Stomach (tissue), 9 donors: Measurements from ENCODE around the gene CWH43. TPM values are rescaled to one million over a fixed set of nuclear protein-coding genes. Genes with fewer than 3 reads are reported as not detected.

Experiments used
- DNase-seq, 2 donors: peaks; one replicate each; pipeline versions ENCODE4 v3.0.0 to v3.0.0-alpha.2; 2013 to 2019
- H3K27ac ChIP-seq, 5 donors: fragments of 200-600 bp in 4 of 5; sonication (generic) in 4 of 5; one replicate each; pipeline ENCODE4 v1.5.1; 2013 to 2019; ENCODE audit warnings: mild to moderate bottlenecking in 1 of 5, moderate library complexity in 1 of 5
- H3K27me3 ChIP-seq, 3 donors: fragments of 200-600 bp; sonication (generic); one replicate each; pipeline ENCODE4 v1.5.1; 2017 to 2019; ENCODE audit warnings: mixed run types in 1 of 3
- H3K36me3 ChIP-seq, 4 donors: fragments of 200-600 bp; sonication (generic); 1 replicate in 3 of 4; 2 replicates in 1 of 4; pipeline ENCODE4 v1.5.1; 2016 to 2019
- H3K4me1 ChIP-seq, 4 donors: fragments of 200-600 bp; sonication (generic); one replicate each; pipeline ENCODE4 v1.5.1; 2016 to 2019
- H3K4me3 ChIP-seq, 4 donors: fragments of 200-600 bp; sonication (generic) in 3 of 4; one replicate each; pipeline ENCODE4 v1.5.1; 2016 to 2019; ENCODE audit warnings: mild to moderate bottlenecking in 1 of 4
- H3K9me3 ChIP-seq, 4 donors: fragments of 200-600 bp; sonication (generic); one replicate each; pipeline ENCODE4 v1.5.1; 2016 to 2019
- EP300 ChIP-seq: sonication (generic); formaldehyde crosslinking; IDR thresholded peaks from one replicate; pipeline ENCODE4 v1.6.1; 2017; ENCODE audit warnings: antibody characterized with exemption
- POLR2A ChIP-seq, 4 donors: fragments of 450-650 bp; IDR thresholded peaks; one replicate each; pipeline ENCODE4 v1.6.1; 2016; ENCODE audit warnings: antibody characterized with exemption in 4 of 4, control low read depth in 2 of 4, mild to moderate bottlenecking in 1 of 4, moderate library complexity in 1 of 4
- POLR2AphosphoS5 ChIP-seq, 3 donors: sonication (generic); formaldehyde crosslinking; IDR thresholded peaks; one replicate each; pipeline ENCODE4 v1.6.1; 2016; ENCODE audit warnings: antibody characterized with exemption in 3 of 3
- WGBS, 5 donors: extraction: QIAGEN DNeasy Blood & Tissue Kit in 3 of 5; methylation state at CpG; one replicate each; pipeline versions ENCODE4 v1.1.5 to v1.1.7; 2013 to 2018; 5-methylcytosine and 5-hydroxymethylcytosine counted together
- intact Hi-C: fragments of 100-400 bp; cut with DNase I; formaldehyde crosslinking; loops from one replicate; pipeline ENCODE4 v1.15.1; 2023; ENCODE audit warnings: low total_unique reads
- polyA plus RNA-seq, 3 donors: library from polyadenylated mRNA; stranded (reverse); fragments of 200-250 nt; gene quantifications; one replicate each; pipeline ENCODE4 v1.2.3, GENCODE V29; 2013
- total RNA-seq, 5 donors: library from RNA; depleted of rRNA; stranded (reverse); fragments of >200 nt; gene quantifications; one replicate each; pipeline versions ENCODE4 v1.1.0 to v1.2.3, GENCODE V29; 2014 to 2016
- TF ChIP-seq, protein P1 (sequence below), 7 experiments: fragments of 450-650 bp in 4 of 7; fragments of 200-600 bp in 3 of 7; sonication (generic) in 3 of 7; IDR thresholded peaks; one replicate each; pipeline ENCODE4 v1.5.1; 2016 to 2019; ENCODE audit warnings: antibody characterized with exemption in 7 of 7, control low read depth in 2 of 7, mild to moderate bottlenecking in 1 of 7
- donor health status: healthy with polysubstance abuse.
- donor health status: Bipolar disorder and iron deficiency.
- donor health status: healthy.

The CWH43 gene
- total and polyA plus RNA-seq, 8 donors: 0.50 to 48.1 (median 2.8) TPM; not detected in 1

DNA sequence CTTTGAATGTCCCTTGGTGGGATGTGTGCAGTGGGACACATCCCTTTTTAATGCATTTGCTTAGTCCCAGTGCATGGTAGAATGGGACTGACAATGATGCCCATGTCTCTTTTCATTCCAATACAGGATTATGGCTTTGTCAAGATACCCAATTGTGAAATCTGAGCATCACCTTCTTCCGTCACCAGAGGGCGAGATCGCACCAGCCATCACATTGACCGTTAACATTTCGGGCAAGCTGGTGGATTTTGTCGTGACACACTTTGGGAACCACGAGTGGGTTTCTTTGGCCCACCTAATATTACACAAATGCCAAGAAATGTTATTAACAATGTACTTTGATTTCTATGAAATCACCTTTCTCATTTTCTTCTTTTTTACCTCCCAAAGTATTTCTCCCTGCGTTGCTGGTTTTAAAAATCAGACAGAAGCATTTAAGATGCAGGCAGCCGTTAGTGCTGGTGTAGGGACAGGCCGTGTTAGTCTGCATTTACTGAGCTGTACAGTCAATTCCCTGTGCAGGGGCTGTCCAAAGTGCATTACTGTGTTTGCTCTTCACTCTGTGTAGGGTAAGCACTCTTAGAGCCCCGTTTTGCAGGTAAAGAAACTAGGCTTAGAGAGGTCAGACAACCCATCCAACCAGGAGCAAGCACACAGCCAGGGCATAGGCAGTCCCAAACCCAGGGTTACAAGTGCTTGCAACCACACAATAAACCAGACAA is 46.5 kb downstream of the CWH43 start:
- no peaks in the 10 kb centered on the region for H3K4me1 ChIP-seq
- intact Hi-C loops: no loop called here
- WGBS, 5 donors: 31 to 43% (median 35%) methylated on average over 11 of the region's 11 CpGs
- DNase-seq: no peak
- no peaks in the 10 kb centered on the region for H3K36me3 ChIP-seq
- H3K4me3 ChIP-seq: no peak overlapping the region
- TF ChIP-seq, protein P1, sequence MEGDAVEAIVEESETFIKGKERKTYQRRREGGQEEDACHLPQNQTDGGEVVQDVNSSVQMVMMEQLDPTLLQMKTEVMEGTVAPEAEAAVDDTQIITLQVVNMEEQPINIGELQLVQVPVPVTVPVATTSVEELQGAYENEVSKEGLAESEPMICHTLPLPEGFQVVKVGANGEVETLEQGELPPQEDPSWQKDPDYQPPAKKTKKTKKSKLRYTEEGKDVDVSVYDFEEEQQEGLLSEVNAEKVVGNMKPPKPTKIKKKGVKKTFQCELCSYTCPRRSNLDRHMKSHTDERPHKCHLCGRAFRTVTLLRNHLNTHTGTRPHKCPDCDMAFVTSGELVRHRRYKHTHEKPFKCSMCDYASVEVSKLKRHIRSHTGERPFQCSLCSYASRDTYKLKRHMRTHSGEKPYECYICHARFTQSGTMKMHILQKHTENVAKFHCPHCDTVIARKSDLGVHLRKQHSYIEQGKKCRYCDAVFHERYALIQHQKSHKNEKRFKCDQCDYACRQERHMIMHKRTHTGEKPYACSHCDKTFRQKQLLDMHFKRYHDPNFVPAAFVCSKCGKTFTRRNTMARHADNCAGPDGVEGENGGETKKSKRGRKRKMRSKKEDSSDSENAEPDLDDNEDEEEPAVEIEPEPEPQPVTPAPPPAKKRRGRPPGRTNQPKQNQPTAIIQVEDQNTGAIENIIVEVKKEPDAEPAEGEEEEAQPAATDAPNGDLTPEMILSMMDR (IDR thresholded peaks at IDR 0.05): peak in 2 of 7 experiments; percentile 6 to 10
- no peak for TF ChIP-seq EP300
- H3K27me3 ChIP-seq: no peaks in the 10 kb centered on the region
- H3K27ac ChIP-seq: no peak overlapping the region
- no peaks in the 10 kb centered on the region for H3K9me3 ChIP-seq

DNA sequence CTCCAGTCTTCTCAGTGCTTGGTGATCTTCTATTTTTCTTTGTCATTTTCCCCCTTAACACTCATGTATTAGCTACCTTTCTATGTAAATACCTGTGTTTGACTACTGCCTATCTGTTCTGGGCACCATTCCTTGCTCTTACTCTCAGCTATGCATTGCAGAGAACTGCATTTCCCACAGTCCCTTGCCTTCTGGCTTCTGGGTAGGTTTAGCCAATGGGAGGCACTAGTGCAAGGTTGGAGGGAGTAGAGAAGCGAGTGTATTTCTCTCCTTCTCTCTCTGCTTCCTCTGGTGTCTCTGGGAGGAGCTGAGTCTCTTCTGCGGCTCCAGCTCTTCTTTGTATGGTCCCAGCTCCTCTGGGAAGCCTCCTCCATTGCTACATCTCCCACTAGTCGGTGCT is 50.5 kb downstream of the CWH43 start:
- intact Hi-C loops: no loop called here
- Histone ChIP-seq H3K27me3 (no peaks in the 10 kb centered on the region), H3K4me1 (no peaks in the 10 kb centered on the region), H3K36me3 (no peaks in the 10 kb centered on the region), H3K9me3 (no peaks in the 10 kb centered on the region), H3K4me3 (no peak overlapping the region), H3K27ac (no peak overlapping the region)
- 31 to 42% (median 37%) methylated on average over 3 of the region's 3 CpGs for WGBS, 5 donors
- no peak for DNase-seq
- TF ChIP-seq, protein P1 (IDR thresholded peaks at IDR 0.05): no peak
- TF ChIP-seq POLR2AphosphoS5 (IDR thresholded peaks at IDR 0.05) (no peak), EP300 (no peak), POLR2A (IDR thresholded peaks at IDR 0.05) (no peak)

DNA sequence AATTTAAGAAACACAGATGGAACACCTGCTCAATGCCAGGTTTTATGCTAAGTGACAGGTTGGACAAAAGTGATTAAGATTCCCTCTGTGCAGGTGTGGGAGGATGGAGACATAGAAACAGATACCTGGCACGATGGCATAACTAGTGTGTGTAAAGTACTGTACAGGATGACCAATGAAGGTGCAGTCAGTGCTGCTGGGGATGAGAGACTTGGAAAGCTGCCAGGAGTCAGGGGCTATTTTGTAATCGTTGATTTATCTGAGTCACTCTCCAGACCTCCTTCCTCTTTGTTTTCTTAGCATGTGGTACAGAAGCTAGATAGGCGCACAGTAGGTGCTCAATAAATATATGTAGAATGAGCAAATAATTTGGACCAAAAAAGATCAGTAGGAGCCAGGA is 58.2 kb downstream of the CWH43 start:
- WGBS, 5 donors: 54 to 63% (median 61%) methylated on average over 3 of the region's 3 CpGs
- H3K27me3 ChIP-seq: no peaks in the 10 kb centered on the region
- intact Hi-C loops: no loop called here
- DNase-seq: no peak
- TF ChIP-seq, protein P1 (IDR thresholded peaks at IDR 0.05): no peak
- no peak for TF ChIP-seq POLR2A (IDR thresholded peaks at IDR 0.05)
- TF ChIP-seq POLR2AphosphoS5 (IDR thresholded peaks at IDR 0.05): no peak
- TF ChIP-seq EP300: no peak
- no peaks in the 10 kb centered on the region for H3K9me3 ChIP-seq
- H3K4me3 ChIP-seq: no peak overlapping the region
- no peak overlapping the region for H3K27ac ChIP-seq
- H3K4me1 ChIP-seq: no peaks in the 10 kb centered on the region
- H3K36me3 ChIP-seq: no peaks in the 10 kb centered on the region

DNA sequence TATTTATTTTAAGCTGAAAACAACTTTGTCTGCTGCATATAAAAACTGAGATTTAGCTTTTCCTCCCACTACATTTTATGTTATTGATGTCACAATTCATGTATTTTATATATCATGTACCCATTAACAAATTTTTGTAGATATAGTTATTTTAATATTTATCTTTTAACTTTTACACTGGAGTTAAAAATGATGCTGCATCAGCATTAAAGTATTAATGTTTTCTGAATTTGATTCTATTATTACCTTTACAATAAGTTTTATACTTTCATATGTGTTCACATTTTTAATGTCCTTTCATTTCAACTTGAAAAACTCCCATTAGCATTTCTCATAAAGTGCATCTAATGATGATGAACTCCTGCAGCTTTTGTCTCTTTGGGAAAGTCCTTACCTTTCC is 72.2 kb downstream of the CWH43 start:
- H3K4me3 ChIP-seq: no peak overlapping the region
- no peaks in the 10 kb centered on the region for H3K36me3 ChIP-seq
- no peak for DNase-seq
- no peak overlapping the region for H3K27ac ChIP-seq
- peaks cover 0 to 37% (median 15%) of the 10 kb centered on the region in 4 donors for H3K9me3 ChIP-seq
- TF ChIP-seq, protein P1 (IDR thresholded peaks at IDR 0.05): no peak
- TF ChIP-seq POLR2AphosphoS5 (IDR thresholded peaks at IDR 0.05) (no peak), POLR2A (IDR thresholded peaks at IDR 0.05) (no peak), EP300 (no peak)
- no peaks in the 10 kb centered on the region for H3K27me3 ChIP-seq
- intact Hi-C loops: no loop called here
- no peaks in the 10 kb centered on the region for H3K4me1 ChIP-seq
